Measurements from ENCODE around the gene NGDN. TPM values are rescaled to one million over a fixed set of nuclear protein-coding genes. Genes with fewer than 3 reads are reported as not detected.

NGDN gene
- total and polyA plus RNA-seq, 11 donors = 16.5 to 43.4 (median 18.7) TPM

GRCh38 chr14:23460960-23461359 is 8.5 kb upstream of the NGDN start:
- ATAC-seq = no peak

DNA sequence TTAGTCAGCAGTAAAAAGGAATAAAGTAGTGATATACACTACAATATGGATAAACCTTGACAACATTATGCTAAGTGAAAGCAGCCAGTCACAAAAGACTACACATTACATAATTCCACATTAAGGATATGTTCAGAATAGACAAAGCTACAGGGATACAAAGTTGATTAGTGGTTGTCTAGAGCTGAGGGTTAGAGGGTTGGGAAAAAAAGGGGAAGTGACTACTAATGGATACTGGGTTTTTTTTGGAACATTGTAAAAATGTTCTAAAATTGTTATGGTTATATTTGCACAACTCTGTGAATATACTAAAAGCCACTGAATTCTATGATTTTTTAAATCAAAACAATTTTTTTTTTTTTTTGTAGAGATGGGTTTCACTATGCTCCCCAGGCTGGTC is 4.8 kb upstream of the NGDN start:
- peaks cover 0 to 4% (median 0%) of the 10 kb centered on the region in 12 donors for H3K4me1 ChIP-seq
- intact Hi-C loops (cut with DNase I) = loop anchor here in 4 of 10 donors (5.0 to 10.0 kb wide), 3 partner anchors 137 to 200 kb away; partner anchors contain the start of gene PABPN1 (in 2 of the 4)
- H3K9me3 ChIP-seq = no peaks in the 10 kb centered on the region
- no peak overlapping the region for H3K4me3 ChIP-seq
- DNase-seq = no peak
- H3K27ac ChIP-seq = no peak overlapping the region
- TF ChIP-seq, protein P1, sequence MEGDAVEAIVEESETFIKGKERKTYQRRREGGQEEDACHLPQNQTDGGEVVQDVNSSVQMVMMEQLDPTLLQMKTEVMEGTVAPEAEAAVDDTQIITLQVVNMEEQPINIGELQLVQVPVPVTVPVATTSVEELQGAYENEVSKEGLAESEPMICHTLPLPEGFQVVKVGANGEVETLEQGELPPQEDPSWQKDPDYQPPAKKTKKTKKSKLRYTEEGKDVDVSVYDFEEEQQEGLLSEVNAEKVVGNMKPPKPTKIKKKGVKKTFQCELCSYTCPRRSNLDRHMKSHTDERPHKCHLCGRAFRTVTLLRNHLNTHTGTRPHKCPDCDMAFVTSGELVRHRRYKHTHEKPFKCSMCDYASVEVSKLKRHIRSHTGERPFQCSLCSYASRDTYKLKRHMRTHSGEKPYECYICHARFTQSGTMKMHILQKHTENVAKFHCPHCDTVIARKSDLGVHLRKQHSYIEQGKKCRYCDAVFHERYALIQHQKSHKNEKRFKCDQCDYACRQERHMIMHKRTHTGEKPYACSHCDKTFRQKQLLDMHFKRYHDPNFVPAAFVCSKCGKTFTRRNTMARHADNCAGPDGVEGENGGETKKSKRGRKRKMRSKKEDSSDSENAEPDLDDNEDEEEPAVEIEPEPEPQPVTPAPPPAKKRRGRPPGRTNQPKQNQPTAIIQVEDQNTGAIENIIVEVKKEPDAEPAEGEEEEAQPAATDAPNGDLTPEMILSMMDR (IDR thresholded peaks at IDR 0.05) = no peak
- TF ChIP-seq POLR2A (IDR thresholded peaks at IDR 0.05) = no peak
- ATAC-seq = no peak
- no peaks in the 10 kb centered on the region for H3K27me3 ChIP-seq
- H3K36me3 ChIP-seq = no peaks in the 10 kb centered on the region

More at GRCh38 chr14:23460960-23461359, 8.5 kb upstream of the NGDN start:
- H3K4me3 ChIP-seq = no peak overlapping the region
- no peak overlapping the region for H3K27ac ChIP-seq
- no peak for TF ChIP-seq POLR2A (IDR thresholded peaks at IDR 0.05)
- TF ChIP-seq, protein P1 (IDR thresholded peaks at IDR 0.05) = no peak
- peaks cover 0 to 14% (median 0%) of the 10 kb centered on the region in 9 donors for H3K27me3 ChIP-seq
- no peaks in the 10 kb centered on the region for H3K36me3 ChIP-seq
- intact Hi-C loops (cut with DNase I) = loop anchor here in 1 of 10 donors (10.0 kb wide), 1 partner anchor 196 kb away; no protein-coding TSS in a partner anchor
- H3K4me1 ChIP-seq = peaks cover 0 to 6% (median 0%) of the 10 kb centered on the region in 12 donors
- H3K9me3 ChIP-seq = no peaks in the 10 kb centered on the region
- DNase-seq = no peak

GRCh38 chr14:23465261-23465660 is 4.2 kb upstream of the NGDN start:
- H3K9me3 ChIP-seq = no peaks in the 10 kb centered on the region
- DNase-seq (no peak), ATAC-seq (no peak)
- H3K36me3 ChIP-seq = no peaks in the 10 kb centered on the region
- intact Hi-C loops (cut with DNase I) = loop anchor here in 4 of 10 donors (5.0 to 10.0 kb wide), 3 partner anchors 138 to 200 kb away; partner anchors contain the start of gene PABPN1 (in 2 of the 4)
- no peak overlapping the region for H3K27ac ChIP-seq
- WGBS, 4 donors = 74 to 91% (median 84%) methylated on average over 3 of the region's 3 CpGs
- TF ChIP-seq POLR2A (IDR thresholded peaks at IDR 0.05) = no peak
- TF ChIP-seq, protein P1 (IDR thresholded peaks at IDR 0.05) = no peak
- H3K4me3 ChIP-seq = no peak overlapping the region
- H3K27me3 ChIP-seq = no peaks in the 10 kb centered on the region
- H3K4me1 ChIP-seq = peaks cover 0 to 10% (median 3%) of the 10 kb centered on the region in 12 donors

DNA sequence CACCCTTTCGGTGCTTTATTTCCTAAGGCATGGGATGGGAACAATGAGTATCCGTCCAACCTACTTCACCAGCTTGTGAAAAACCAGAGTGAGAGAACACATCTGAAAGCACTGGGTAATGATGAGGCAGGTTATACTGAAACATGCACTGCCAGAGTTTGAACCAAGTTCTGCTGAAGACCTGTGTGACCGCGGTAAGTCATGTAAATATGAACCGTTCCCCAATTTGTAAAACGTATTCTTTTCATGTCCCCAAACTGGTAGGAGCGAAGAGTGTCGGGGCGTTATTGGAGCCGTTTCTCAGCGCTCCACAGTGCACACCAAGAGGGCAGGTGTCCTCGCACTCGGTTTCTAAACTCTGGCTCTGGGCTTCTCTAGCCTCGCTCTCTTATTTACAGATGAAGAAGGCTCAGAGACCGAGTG is 788 bp upstream of the NGDN start:
- TF ChIP-seq POLR2A (IDR thresholded peaks at IDR 0.05) = no peak
- TF ChIP-seq, protein P1 (IDR thresholded peaks at IDR 0.05) = no peak
- peaks cover 0 to 15% (median 7%) of the 10 kb centered on the region in 12 donors for H3K4me1 ChIP-seq
- peaks cover 0 to 34% (median 31%) of the 10 kb centered on the region in 9 donors for H3K36me3 ChIP-seq
- WGBS, 4 donors = 54 to 73% (median 66%) methylated on average over 15 of the region's 15 CpGs
- peak overlapping the region; percentile 13 to 99 (median 63) for H3K4me3 ChIP-seq
- peak overlapping the region; percentile 51 to 90 (median 80) for H3K27ac ChIP-seq
- no peak for DNase-seq
- no peaks in the 10 kb centered on the region for H3K9me3 ChIP-seq
- peak; percentile 10 to 37 (median 19) for ATAC-seq
- intact Hi-C loops (cut with DNase I) = loop anchor here in 5 of 10 donors (1.0 to 10.0 kb wide), 4 partner anchors 141 to 204 kb away; partner anchors contain the start of gene PABPN1 (in 3 of the 5)
- no peaks in the 10 kb centered on the region for H3K27me3 ChIP-seq

Data from heart left ventricle (tissue), 16 donors.